Neutrophil (primary cell): ENCODE data around the gene MTA2.

Experiments used
- H3K27ac ChIP-seq: fragments of 200-600 bp; sonication (generic); 2 replicates; pipeline ENCODE4 v1.5.1; 2016; ENCODE audit warnings: mild to moderate bottlenecking, moderate library complexity
- H3K27me3 ChIP-seq: fragments of 200-600 bp; sonication (generic); 2 replicates; pipeline ENCODE4 v1.6.0; 2016; ENCODE audit warnings: mild to moderate bottlenecking
- H3K36me3 ChIP-seq: fragments of 200-600 bp; sonication (generic); 2 replicates; pipeline ENCODE4 v1.5.1; 2017
- H3K4me1 ChIP-seq, 2 experiments: fragments of 200-600 bp in 1 of 2; sonication (generic) in 1 of 2; 1 replicate in 1 of 2; 2 replicates in 1 of 2; pipeline versions ENCODE4 v1.5.1 to v1.6.1; 2013 to 2016; ENCODE audit warnings: low read depth in 1 of 2, low read length in 1 of 2, mild to moderate bottlenecking in 1 of 2, moderate library complexity in 1 of 2; ENCODE audit not compliant: control insufficient read depth in 1 of 2, insufficient read depth in 1 of 2
- H3K4me3 ChIP-seq, 2 experiments: fragments of 200-600 bp in 1 of 2; sonication (generic) in 1 of 2; 1 replicate in 1 of 2; 2 replicates in 1 of 2; pipeline ENCODE4 v1.5.1; 2013 to 2016; ENCODE audit warnings: low read depth in 1 of 2, low read length in 1 of 2, mild to moderate bottlenecking in 1 of 2, moderate library complexity in 1 of 2
- H3K9me3 ChIP-seq: fragments of 200-600 bp; sonication (generic); 2 replicates; pipeline ENCODE4 v1.5.1; 2016
- TF ChIP-seq, protein P1 (sequence below): fragments of 200-600 bp; sonication (generic); IDR thresholded peaks from 2 replicates; pipeline ENCODE4 v1.5.1; 2016; ENCODE audit warnings: antibody characterized with exemption

The MTA2 gene

DNA sequence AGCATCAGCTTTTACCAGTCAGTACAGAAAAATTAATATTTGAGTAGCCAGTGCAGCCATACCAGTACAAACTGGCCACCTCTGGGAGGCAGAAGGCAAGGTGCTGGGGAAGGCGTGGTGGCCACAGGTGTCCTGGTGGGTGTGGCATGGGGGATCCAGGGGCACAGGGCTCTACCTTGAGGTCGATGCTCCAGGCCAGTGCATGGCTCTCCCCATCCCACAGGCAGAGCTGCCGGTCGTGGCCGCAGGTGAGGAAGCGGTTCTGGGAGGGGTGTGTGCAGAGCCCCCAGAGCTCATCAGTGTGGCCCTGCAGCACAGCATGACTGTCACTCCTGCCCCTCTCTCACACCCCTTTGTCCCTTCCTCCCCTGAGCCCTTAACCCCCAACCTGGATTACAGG is 3.8 kb upstream of the MTA2 start:
- peaks cover 21 to 24% of the 10 kb centered on the region in 2 experiments for H3K4me1 ChIP-seq

DNA sequence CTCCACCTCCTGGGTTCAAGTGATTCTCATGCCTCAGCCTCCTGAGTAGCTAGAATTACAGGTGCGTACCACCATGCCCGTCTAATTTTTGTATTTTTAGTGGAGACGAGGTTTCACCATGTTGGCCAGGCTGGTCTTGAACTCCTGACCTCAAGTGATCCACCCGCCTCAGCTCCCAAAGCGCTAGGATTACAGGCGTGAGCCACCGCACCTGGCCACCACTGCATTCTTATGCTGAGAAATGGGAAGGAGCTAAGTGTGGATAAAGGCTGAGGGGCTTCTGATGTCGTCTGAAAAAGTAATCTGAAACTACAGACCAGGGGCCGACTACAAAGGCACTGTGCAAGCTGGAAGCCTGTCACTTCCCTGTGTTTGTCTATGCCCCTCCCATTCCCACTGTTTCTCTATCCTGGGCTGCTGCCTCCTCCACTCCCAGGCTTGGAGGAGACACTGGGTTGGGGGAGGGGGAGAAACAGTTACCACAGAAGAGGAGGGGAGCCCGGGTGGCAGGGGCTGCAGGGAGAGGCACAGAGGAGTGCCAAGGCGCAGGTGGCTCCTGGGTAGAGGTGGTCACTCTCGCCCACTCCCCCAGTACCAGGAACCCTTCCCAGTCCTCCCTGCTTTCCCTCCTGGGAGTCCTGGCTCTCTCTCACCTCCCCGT is 2.9 kb upstream of the MTA2 start:
- H3K4me1 ChIP-seq = peaks cover 30 to 32% of the 10 kb centered on the region in 2 experiments
- H3K27me3 ChIP-seq = no peaks in the 10 kb centered on the region
- H3K4me3 ChIP-seq = no peak overlapping the region
- no peak overlapping the region for H3K27ac ChIP-seq
- TF ChIP-seq, protein P1, sequence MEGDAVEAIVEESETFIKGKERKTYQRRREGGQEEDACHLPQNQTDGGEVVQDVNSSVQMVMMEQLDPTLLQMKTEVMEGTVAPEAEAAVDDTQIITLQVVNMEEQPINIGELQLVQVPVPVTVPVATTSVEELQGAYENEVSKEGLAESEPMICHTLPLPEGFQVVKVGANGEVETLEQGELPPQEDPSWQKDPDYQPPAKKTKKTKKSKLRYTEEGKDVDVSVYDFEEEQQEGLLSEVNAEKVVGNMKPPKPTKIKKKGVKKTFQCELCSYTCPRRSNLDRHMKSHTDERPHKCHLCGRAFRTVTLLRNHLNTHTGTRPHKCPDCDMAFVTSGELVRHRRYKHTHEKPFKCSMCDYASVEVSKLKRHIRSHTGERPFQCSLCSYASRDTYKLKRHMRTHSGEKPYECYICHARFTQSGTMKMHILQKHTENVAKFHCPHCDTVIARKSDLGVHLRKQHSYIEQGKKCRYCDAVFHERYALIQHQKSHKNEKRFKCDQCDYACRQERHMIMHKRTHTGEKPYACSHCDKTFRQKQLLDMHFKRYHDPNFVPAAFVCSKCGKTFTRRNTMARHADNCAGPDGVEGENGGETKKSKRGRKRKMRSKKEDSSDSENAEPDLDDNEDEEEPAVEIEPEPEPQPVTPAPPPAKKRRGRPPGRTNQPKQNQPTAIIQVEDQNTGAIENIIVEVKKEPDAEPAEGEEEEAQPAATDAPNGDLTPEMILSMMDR = no peak
- H3K9me3 ChIP-seq = no peaks in the 10 kb centered on the region
- peaks cover 29% of the 10 kb centered on the region for H3K36me3 ChIP-seq

More for the DNA sequence above, 3.8 kb upstream of the MTA2 start:
- TF ChIP-seq, protein P1 = no peak
- Histone ChIP-seq H3K27me3 (no peaks in the 10 kb centered on the region), H3K9me3 (no peaks in the 10 kb centered on the region), H3K4me3 (no peak overlapping the region), H3K36me3 (peaks cover 29% of the 10 kb centered on the region), H3K27ac (no peak overlapping the region)

DNA sequence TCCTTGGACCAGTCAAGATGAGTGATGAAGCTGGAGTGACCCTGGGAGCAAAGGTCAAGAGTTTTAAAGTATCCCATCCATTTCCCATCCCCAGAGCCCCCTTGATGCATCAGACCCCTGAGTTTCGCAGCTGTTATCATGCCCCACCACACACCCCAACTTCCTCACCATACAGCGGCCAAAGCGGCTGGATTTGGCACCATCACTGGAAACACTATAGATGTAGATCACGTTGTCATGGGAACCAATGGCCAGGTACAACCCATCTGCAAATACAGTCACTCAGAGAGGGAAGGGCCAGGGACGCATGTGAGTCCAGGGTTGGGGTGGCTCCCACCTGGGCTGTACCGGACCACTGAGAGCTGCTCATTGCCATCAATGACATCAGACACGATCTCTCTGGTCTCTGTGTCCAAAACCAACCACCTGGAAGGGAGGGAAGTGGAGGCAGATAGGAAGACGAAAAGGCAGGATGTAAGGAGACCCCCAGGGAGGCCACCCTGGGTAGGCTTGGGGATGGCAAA is 2.2 kb upstream of the MTA2 start:
- peaks cover 28% of the 10 kb centered on the region for H3K36me3 ChIP-seq
- peaks cover 37 to 40% of the 10 kb centered on the region in 2 experiments for H3K4me1 ChIP-seq
- TF ChIP-seq, protein P1 = no peak

DNA sequence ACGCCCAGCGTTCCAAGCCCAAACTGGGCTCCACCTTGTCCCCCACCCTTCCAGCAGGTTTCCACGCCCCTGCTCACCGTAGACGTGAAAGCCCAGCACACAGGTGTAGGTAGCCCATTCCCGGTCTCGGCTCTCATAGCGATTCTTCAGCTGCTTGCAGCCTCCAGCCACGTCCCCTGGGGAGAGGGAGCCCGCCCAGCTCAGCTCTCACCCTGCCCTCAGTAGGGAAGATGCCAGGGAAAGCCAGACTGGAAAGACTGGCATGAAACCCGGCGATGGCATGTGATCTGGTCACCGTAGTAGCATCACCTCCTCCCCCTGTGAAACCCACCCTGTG is 1.4 kb upstream of the MTA2 start:
- TF ChIP-seq, protein P1 = no peak
- H3K27me3 ChIP-seq = no peaks in the 10 kb centered on the region
- peaks cover 39 to 41% of the 10 kb centered on the region in 2 experiments for H3K4me1 ChIP-seq
- peak overlapping the region; percentile 89 to 98 for H3K4me3 ChIP-seq
- no peaks in the 10 kb centered on the region for H3K9me3 ChIP-seq
- no peak overlapping the region for H3K27ac ChIP-seq
- peaks cover 26% of the 10 kb centered on the region for H3K36me3 ChIP-seq

More for the DNA sequence above, 2.2 kb upstream of the MTA2 start:
- no peak overlapping the region for H3K27ac ChIP-seq
- no peaks in the 10 kb centered on the region for H3K27me3 ChIP-seq
- no peak overlapping the region for H3K4me3 ChIP-seq
- no peaks in the 10 kb centered on the region for H3K9me3 ChIP-seq

DNA sequence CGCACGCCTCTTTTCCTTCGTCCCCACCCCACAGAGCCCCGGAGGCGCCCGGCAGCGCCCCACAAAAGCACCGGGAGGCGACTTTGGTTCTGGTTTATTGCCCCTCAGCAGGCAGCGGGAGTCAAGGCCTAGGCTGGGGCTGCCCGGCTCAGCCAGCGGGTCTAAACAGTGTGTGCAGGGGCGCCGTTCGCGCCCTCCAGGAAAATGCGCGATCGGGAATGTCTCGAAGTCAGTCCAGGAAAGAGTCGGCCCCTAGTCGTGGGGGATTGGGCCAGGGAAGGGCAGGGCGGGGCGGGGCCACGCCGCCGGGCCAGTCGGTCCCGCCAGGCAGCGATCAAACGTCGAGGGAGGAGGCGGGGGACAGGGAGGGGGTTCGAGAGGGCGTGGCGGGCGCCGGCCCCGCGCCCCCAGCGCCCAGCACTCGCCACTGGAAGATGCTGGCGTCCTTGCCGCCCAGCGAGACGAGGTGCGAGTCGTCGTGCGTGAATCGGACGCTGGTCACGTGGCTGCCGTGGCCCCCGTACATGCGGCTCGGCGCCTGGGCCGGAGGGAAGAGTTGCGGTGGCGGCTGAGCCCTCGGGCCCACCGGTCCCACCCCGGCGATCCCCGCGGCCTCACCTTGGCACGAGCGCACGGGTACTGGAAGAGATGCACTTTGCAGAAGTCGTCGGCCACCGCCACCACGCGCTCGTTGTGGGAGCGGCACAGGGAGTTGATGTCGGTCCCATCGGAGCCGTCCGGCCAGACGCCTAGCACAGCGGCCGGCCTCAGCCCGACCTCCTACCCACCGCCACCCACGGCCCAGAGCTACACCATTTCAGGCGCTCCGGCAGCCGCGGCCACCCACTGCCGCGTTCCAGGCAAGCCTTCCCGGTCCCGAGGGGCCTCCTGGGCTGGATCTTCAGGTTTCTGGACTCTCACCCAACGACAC is 741 bp upstream of the MTA2 start:
- Histone ChIP-seq H3K27ac (peak overlapping the region; percentile 84), H3K27me3 (no peaks in the 10 kb centered on the region), H3K9me3 (no peaks in the 10 kb centered on the region), H3K4me3 (peak overlapping the region; percentile 89 to 98), H3K36me3 (peaks cover 33% of the 10 kb centered on the region), H3K4me1 (peaks cover 36% of the 10 kb centered on the region in 2 experiments)
- TF ChIP-seq, protein P1 = peak; percentile 13
